Calu3 (cell line): ENCODE measurements around the gene ESRRB. TPM values are rescaled to one million over a fixed set of nuclear protein-coding genes. Genes with fewer than 3 reads are reported as not detected.

ENCODE experiments used
- BruUV-seq: library from RNA; stranded (reverse); fragments of 400-500 nt; replicated peaks from 2 replicates; lab custom pipeline; 2021; lab: Mats Ljungman, UMichigan
- CTCF ChIA-PET: fragments of 300-600 bp; sonication (Branson Sonifier 250); formaldehyde crosslinking; loops from one replicate; lab custom pipeline; 2022; ENCODE audit warnings: antibody characterized with exemption; lab: Charles Lee
- DNase-seq: peaks from one replicate; pipeline ENCODE4 v3.0.0; 2022
- H3K27ac Mint-ChIP-seq: one replicate; pipeline ENCODE4 v1.8.0; 2022; ENCODE audit warnings: mixed read lengths; ENCODE audit not compliant: unreplicated experiment
- H3K27me3 Mint-ChIP-seq: one replicate; pipeline ENCODE4 v1.8.0; 2022; ENCODE audit warnings: mixed read lengths; ENCODE audit not compliant: unreplicated experiment
- H3K36me3 Mint-ChIP-seq: one replicate; pipeline ENCODE4 v1.8.0; 2022; ENCODE audit warnings: mild to moderate bottlenecking, moderate library complexity, mixed read lengths; ENCODE audit not compliant: insufficient read depth, unreplicated experiment
- H3K4me1 Mint-ChIP-seq: one replicate; pipeline ENCODE4 v1.8.0; 2022; ENCODE audit warnings: mild to moderate bottlenecking, low read depth, mixed read lengths; ENCODE audit not compliant: unreplicated experiment
- H3K4me3 Mint-ChIP-seq: one replicate; pipeline ENCODE4 v1.8.0; 2022; ENCODE audit warnings: mild to moderate bottlenecking, low read depth, moderate library complexity, mixed read lengths; ENCODE audit not compliant: unreplicated experiment
- H3K9me3 Mint-ChIP-seq: one replicate; pipeline ENCODE4 v1.8.0; 2022; ENCODE audit warnings: low read depth, mixed read lengths; ENCODE audit not compliant: unreplicated experiment
- CTCF ChIP-seq: fragments of 200-600 bp; IDR thresholded peaks from one replicate; pipeline ENCODE4 v1.8.0; 2022; ENCODE audit warnings: antibody characterized with exemption; ENCODE audit not compliant: unreplicated experiment
- intact Hi-C: fragments of 100-400 bp; cut with micrococcal nuclease; formaldehyde crosslinking; loops from one replicate; pipeline ENCODE4 v1.10.0; 2022; ENCODE audit not compliant: unreplicated experiment
- total RNA-seq: library from RNA; stranded (reverse); gene quantifications from 2 replicates; pipeline ENCODE4 v1.2.3, GENCODE V29; 2022

The ESRRB gene
- total RNA-seq, 1 experiment from 2014 or later = 0.21 TPM

- peaks cover 87% of the 10 kb centered on the region for H3K27me3 Mint-ChIP-seq
- no peak overlapping the region for H3K27ac Mint-ChIP-seq
- DNase-seq = no peak
- intact Hi-C loops = no loop called here
- H3K4me1 Mint-ChIP-seq = no peaks in the 10 kb centered on the region
- no peaks in the 10 kb centered on the region for H3K9me3 Mint-ChIP-seq
- CTCF ChIA-PET = no interaction called here
- TF ChIP-seq CTCF = no peak
- H3K36me3 Mint-ChIP-seq = no peaks in the 10 kb centered on the region
- H3K4me3 Mint-ChIP-seq = no peak overlapping the region
- BruUV-seq = no TSS peak
Measured at GRCh38 chr14:76430017-76430416, 54.1 kb downstream of the ESRRB start.

- H3K27ac Mint-ChIP-seq = no peak overlapping the region
- no peak for DNase-seq
- H3K4me1 Mint-ChIP-seq = no peaks in the 10 kb centered on the region
- TF ChIP-seq CTCF = no peak
- no peaks in the 10 kb centered on the region for H3K9me3 Mint-ChIP-seq
- CTCF ChIA-PET = no interaction called here
- H3K4me3 Mint-ChIP-seq = no peak overlapping the region
- BruUV-seq = no TSS peak
- intact Hi-C loops = no loop called here
- peaks cover 87% of the 10 kb centered on the region for H3K27me3 Mint-ChIP-seq
- no peaks in the 10 kb centered on the region for H3K36me3 Mint-ChIP-seq
Measured at GRCh38 chr14:76430475-76430980, 54.6 kb downstream of the ESRRB start.

- TF ChIP-seq CTCF = no peak
- Mint-ChIP-seq H3K4me1 (no peaks in the 10 kb centered on the region), H3K4me3 (no peak overlapping the region), H3K36me3 (no peaks in the 10 kb centered on the region), H3K9me3 (no peaks in the 10 kb centered on the region), H3K27ac (no peak overlapping the region), H3K27me3 (peaks cover 87% of the 10 kb centered on the region)
- CTCF ChIA-PET = no interaction called here
- intact Hi-C loops = no loop called here
- DNase-seq = no peak
- no TSS peak for BruUV-seq
Measured at GRCh38 chr14:76431538-76431937, 55.6 kb downstream of the ESRRB start.

GRCh38 chr14:76432827-76433752 lies 57.2 kb downstream of the ESRRB start:
- DNase-seq = no peak
- CTCF ChIA-PET = interaction anchor here (0.7 kb wide), 1 partner anchor 66 kb away, joined by 4 read pairs; no protein-coding TSS in a partner anchor

More at GRCh38 chr14:76432827-76433752, 57.2 kb downstream of the ESRRB start:
- no peak overlapping the region for H3K27ac Mint-ChIP-seq
- no peak for TF ChIP-seq CTCF
- no TSS peak for BruUV-seq
- intact Hi-C loops = no loop called here
- H3K9me3 Mint-ChIP-seq = no peaks in the 10 kb centered on the region
- no peaks in the 10 kb centered on the region for H3K4me1 Mint-ChIP-seq
- no peaks in the 10 kb centered on the region for H3K36me3 Mint-ChIP-seq
- H3K27me3 Mint-ChIP-seq = peaks cover 78% of the 10 kb centered on the region
- no peak overlapping the region for H3K4me3 Mint-ChIP-seq
